GM18858 (cell line): ENCODE measurements around the gene KRTCAP3.
A peak's percentile ranks its signal among the peaks of the same experiment; 100 is the strongest.
"Not testable (repeated sequence)": the region's sequence is repeated elsewhere in the genome, so short reads cannot be mapped to it uniquely, and the experiment has no call there.

ENCODE experiments used
- ATAC-seq: cut with Tn5 transposase; IDR thresholded peaks from one replicate; pipeline ENCODE4 v1.9.1; 2021; ENCODE audit not compliant: unreplicated experiment

KRTCAP3 gene, protein sequence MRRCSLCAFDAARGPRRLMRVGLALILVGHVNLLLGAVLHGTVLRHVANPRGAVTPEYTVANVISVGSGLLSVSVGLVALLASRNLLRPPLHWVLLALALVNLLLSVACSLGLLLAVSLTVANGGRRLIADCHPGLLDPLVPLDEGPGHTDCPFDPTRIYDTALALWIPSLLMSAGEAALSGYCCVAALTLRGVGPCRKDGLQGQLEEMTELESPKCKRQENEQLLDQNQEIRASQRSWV

DNA sequence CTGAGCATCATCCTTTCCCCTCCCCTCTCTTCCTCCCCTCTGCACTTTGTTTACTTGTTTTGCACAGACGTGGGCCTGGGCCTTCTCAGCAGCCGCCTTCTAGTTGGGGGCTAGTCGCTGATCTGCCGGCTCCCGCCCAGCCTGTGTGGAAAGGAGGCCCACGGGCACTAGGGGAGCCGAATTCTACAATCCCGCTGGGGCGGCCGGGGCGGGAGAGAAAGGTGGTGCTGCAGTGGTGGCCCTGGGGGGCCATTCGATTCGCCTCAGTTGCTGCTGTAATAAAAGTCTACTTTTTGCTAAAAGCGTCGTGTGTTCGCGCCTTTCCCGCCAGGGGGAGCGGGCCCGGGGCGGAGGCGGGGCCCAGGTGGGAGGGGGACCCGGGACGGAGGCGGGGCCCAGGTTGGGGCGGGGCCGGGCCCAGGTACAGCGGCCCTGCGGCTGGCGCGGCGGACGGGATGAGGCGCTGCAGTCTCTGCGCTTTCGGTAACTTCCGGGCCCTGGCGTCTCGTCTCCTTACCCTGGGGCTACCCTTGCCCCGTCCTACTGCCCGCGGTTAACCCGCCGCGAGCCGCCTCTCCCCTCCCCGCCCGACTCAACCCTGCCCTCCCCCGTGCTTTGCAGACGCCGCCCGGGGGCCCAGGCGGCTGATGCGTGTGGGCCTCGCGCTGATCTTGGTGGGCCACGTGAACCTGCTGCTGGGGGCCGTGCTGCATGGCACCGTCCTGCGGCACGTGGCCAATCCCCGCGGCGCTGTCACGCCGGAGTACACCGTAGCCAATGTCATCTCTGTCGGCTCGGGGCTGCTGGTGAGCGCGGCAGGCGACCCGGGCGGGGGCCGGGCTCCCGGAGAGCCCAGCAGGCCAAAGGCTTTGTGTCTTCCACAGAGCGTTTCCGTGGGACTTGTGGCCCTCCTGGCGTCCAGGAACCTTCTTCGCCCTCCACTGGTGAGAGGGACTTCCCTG lies at the start of gene KRTCAP3:
TSS of gene KRTCAP3 (plus strand) at position 424 of the 962 bp plus-strand sequence. CDS start at position 456, 32 bp downstream.
- no peak for ATAC-seq

DNA sequence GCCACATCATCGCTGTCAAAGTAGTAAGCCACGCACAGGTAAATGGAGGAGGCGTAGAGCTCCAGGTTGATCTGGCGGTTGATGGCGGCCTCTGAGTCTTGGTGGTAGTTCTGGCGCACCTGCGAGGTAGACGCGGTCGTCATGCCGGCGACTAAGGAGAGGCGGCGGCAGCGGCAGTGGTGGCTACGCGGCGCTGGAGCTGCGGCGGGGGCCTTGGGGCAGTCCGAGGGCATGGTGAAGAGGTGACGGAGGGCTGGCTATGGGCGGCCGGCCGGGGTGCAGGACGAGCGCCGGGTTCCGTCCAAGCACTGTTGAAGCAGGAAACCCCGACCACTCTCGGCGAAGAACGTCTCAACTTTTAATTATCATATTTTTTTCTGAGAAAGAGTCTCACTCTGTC lies 49.0 kb upstream of the KRTCAP3 start:
- ATAC-seq = no peak

DNA sequence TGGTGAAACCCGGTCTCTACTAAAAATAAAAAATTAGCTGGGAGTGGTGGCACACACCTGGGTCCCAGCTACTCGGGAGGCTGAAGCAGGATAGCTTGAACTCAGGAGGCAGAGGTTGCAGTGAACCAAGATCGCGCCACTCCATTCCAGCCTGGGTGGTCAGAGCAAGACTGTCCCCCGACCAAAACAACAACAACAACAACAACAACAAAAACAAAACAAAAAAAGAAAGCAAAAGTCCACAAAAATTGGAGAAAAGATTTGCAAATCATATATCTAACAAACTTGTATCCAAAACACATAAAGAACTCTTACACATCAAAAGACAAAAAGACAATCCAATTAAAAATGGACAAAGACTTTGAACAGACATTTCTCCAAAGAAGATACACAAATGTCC lies 43.2 kb upstream of the KRTCAP3 start:
- no peak for ATAC-seq

DNA sequence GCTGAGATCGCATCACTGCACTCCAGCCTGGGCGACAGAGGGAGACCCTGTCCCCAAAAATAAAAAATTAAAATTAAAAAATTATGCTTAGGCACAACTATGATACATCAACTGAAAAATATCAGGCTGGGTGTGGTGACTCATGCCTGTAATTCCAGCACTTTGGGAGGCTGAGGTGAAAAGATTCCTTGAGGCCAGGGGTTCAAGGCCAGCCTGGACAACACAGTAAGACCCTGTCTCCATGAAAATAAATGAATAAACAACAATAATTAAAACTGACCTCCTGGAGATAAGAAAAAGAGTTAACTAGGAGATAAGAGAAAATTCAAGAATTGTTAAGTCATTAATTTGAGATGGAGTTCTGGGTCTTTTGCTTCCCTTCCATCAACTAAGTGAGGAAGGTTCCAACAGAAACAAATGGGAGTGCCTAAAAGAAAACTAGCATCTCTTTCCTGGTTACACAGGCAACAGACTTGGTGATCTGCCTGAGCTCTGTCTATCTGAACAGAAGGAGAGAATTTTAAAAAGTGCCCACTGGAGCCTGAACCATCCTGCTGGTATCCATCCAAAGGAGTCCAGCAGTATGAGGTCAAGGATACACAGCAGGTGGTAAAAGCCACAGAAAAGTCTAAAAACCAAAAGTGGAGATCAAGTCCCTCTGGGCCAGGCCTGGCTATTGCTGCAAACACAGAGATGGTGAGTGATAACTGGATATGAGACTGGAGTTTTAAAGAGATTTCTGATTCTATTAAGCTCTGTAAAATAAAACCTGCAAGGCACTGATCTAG lies 41.6 kb upstream of the KRTCAP3 start:
- ATAC-seq = no peak

DNA sequence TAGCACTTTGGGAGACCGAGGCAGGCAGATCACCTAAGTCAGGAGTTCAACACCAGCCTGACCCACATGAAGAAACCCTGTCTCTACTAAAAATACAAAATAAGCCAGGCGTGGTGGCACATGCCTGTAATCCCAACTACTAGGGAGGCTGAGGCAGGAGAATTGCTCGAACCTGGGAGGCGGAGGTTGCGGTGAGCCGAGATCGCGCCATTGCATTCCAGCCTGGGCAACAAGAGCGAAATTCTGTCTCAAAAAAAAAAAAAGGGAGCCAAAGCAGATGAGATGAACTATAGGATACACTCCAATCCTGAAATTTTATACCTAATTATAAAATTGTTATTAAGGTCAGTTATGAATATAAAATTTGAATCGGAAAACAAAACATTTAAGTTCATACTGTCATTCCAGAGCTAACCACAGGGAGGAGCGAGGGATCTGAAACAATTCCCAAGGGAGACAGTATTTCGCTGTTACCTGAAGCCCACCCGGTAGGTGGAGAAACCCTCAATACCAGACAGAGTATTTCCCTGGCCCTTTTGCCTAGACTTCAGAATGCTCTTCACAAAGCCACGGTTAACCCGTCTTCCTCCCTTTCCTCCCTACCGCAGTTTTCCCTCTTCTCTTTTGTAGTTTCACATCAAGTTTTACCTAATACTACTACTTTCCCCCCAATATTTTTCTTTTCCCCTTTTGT lies 34.2 kb upstream of the KRTCAP3 start:
- no peak for ATAC-seq

DNA sequence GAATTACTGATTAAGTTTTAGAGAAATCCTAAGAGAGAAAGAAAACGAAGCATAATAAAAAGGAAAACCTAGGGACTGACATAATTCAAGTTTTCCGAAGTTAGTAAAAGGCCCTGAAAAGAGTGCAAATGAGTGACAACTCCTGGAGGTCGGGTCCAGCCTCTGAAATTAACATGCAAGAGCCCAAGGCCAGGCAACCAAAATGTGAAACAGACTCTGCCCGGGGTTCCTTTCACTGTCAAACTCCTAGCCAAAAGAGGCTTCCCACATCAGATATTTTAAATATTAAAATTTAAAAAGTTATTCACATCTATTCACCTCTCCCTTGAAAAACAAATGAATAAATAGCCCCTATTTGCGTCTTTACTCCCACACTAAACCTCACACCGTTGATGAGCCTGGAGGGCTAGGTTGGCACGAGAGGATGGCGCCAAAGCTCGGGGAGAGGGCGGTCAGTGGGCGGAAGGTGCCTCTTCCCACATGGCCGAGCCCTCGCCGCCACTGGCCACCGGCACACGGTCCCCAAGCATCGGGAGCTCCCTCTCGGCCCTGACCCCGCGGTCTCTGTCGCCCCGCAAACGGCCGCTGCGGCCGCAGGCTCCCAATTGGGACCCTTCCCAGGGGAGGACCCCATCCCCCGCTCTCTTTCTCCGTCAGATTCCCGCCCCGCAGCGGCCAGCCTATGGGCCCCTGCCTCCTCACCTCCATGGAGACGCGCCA lies 33.4 kb upstream of the KRTCAP3 start:
- peak; percentile 10 for ATAC-seq

DNA sequence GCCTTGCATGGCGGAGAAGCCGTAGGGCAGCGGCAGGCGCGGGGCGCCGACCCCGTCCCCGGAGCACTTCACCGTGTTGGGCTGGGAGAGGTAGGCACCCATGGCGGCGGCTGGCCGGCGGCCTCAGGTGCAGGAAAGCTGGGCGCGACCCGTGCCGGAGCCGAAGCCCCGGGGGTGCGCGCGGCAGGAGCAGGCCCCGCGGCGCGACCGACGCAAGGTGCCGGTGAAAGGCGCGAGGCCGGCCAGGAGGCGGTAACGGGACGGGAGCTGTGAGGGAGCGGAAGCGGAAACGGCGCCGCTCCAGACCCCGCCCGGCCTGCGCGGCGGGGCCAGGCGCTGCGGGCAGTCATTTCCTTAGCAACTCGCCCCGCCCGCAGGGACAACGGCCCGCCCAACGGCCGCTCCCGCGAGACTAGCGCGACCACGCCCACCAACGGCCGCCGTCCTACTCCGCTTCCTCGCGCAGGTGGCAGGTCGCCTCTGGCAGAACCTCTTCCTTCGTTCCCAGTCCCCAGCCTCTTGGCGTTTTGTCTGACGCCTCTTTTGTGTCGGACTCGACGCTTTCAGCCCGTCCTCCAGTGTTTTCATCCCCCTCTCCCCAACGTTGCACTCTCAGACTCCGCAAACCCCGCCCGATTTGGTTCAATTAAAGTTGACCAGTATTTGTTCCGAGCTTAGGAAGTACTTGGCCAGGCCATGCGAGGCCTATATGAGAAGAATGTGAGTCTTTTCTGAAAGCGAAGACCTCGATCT lies 32.7 kb upstream of the KRTCAP3 start, which contains the start of gene PPM1G:
TSS of gene PPM1G (minus strand) at position 271 of the 753 bp plus-strand sequence. CDS start at position 102, 169 bp downstream.
- peak; percentile 84 for ATAC-seq

DNA sequence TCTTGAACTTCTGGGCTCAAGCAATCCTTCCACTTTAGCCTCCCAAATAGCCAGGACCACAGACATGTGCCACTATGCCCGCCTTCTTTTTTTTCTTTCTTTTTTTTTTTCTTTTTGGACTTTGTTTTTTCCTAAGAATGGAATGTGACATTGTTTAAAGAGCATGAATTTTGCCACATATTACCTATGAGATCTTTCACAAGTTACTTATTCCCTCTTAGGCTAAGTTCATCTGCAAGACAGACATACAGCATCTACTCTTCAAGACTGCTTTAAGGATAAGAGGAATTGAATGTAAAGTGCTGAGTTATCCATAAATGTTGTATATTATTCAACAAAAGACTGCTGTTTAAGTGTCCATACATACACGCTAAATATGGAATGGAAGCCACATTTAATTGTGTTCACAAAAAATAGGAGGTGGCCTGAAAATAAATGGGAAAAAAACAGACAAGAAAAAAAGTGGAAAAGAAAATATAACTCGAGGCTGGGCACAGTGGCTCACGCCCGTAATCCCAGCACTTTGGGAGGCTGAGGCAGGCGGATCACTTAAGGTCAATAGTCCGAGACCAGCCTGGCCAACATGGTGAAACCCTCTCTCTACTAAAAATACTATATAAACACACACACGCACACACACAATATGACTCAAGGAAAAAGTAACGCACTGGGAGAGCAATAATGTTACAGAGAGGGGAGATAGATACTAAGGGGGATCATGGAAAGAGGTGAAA lies 29.6 kb upstream of the KRTCAP3 start:
- no peak for ATAC-seq

DNA sequence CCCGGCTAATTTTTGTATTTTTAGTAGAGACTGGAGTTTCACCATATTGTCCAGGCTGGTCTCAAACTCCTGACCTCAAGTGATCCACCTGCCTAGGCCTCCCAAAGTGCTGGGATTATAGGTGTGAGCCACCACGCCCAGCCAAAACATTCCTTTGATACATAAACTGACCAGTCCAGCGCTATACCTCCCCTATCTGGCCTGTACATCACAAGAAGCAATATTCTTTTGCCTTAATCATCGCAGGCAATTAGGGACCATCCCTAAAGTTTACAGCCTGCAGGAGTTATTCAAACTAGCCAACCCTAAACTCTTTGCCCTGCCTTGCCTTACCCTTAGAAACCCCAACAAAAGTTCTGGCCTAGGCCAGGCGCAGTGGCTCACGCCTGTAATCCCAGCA lies 26.0 kb upstream of the KRTCAP3 start:
- no peak for ATAC-seq

DNA sequence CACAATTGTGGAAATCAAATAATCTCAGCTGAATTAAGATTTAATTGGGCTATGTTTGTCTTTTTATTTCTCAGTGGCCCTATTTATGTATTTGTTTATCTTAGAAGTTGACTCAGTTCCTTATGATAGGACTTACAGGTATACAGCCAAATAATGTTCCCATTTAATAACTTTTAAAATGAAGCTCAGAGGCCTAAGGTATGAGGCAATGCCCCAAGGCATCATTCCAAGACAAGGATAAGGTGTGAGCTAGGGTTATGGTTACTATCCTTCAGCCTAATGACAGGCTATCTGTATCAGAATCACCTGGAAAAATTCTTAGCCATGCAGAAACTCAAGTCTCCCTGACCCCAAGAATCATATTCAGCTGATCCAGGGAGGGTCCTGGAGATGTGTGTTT lies 21.2 kb upstream of the KRTCAP3 start:
- ATAC-seq = no peak

DNA sequence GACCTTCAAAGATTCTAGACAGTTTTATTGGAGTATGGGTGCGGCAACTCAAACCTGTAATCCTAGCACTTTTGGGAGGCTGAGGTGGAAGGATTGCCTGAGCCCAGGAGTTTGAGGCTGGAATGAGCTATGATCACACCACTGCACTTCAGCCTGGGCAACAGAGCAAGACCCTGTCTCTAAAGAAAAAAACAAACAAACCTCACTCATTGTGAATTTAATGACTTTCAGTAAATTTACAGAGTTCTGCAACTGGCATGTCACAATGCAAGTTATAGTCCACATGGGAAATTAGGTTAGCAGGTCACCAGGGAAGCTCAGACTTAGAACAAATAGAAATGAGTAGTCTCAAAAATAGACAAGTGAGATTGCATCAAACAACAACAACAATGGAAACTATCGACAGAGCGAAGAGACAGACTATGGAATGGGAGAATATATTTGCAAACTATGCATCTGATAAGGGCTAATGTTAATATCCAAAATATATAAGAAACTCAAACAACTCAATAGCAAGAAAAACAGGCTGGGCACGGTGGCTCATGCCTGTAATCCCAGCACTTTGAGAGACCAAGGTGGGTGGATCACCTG lies 20.4 kb upstream of the KRTCAP3 start:
- ATAC-seq = no peak

DNA sequence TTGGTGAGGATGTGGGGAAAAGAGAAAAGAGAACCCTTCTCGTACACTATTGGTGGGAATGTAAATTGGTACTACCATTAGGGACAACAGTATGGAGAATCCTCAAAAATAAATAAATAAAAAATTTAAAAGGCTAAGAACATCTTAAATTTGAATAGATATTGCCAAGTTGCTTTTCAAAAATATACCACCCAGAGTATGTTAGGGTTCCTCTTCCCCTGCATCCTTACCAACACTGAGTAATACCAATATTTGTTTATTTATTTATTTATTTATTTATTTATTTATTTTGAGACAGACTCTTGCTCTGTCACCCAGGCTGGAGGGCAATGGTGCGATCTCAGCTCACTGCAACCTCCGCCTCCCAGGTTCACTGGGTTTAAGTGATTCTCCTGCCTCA lies 19.2 kb upstream of the KRTCAP3 start:
- ATAC-seq = no peak

DNA sequence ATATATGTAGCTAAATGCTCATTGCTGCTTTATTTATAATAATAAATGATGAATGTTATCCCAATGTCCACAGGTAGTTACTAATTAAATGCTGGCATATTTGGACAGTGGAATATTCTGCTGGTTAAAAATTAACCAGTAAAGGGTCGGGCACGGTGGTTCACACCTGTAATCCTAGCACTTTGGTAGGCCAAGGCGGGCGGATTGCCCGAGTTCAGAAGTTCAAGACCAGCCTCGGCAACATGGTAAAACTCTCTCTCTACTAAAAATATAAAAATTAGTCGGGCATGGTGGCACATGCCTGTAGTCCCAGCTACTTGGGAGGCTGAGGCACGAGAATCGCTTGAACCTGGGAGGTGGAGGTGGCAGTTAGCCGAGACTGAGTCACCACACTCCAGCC lies 17.1 kb upstream of the KRTCAP3 start:
- not testable (repeated sequence) for ATAC-seq

DNA sequence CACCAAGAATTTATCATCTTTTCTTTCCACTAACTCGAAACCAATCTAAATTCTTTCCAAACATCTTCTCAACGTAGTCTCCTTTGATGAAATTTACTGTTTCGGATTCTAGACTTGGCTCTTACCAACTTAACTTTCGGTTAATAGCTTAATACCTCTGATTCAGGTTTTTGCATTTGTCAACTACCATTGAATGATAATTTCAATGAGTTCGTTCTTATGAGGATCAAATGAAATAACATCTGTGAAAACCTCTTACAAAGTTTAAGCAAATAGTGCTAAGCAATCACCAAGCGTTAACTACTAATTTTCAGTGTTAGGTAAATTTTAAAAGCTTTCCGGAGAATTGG lies 14.3 kb upstream of the KRTCAP3 start:
- ATAC-seq = no peak

DNA sequence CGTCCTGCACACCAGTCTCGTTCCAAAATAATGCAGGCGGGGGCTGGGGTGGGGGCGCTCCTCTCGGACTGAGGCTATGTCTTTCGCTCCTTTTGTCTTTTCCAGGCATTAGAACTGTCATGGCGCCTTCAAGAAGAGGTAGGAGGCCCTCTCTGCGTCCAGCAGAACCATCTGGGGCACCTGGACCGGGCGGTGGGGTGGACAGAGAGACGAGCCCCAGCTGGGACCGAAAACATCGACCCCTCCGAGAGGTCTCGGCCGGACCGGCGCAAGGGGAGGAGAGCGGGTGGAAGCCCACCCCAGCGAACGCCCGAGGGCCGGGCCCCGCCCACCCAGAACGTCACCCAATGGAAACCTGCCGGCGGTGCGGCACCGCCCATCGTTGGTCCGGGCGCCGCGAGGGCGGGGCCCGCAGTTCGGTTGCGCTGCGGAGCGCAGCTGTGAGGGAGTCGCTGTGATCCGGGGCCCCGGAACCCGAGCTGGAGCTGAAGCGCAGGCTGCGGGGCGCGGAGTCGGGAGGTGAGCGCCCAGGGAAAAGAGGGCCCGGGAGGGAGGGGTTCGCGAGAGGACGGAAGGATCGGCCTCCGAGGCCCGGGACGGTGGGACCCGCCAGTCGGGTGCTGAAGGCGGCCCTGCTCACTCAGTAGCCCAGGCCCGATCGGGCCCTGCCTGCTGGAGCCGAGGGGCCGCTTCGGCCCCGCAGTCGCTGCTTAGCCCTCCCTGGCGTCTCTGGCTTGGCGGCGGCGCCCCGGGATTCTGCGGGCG lies 13.8 kb upstream of the KRTCAP3 start, which contains the start of gene NRBP1:
TSS of gene NRBP1 (plus strand) at position 419 of the 765 bp plus-strand sequence. CDS start 4,643 bp downstream, outside the sequence.
- ATAC-seq = peak; percentile 79

DNA sequence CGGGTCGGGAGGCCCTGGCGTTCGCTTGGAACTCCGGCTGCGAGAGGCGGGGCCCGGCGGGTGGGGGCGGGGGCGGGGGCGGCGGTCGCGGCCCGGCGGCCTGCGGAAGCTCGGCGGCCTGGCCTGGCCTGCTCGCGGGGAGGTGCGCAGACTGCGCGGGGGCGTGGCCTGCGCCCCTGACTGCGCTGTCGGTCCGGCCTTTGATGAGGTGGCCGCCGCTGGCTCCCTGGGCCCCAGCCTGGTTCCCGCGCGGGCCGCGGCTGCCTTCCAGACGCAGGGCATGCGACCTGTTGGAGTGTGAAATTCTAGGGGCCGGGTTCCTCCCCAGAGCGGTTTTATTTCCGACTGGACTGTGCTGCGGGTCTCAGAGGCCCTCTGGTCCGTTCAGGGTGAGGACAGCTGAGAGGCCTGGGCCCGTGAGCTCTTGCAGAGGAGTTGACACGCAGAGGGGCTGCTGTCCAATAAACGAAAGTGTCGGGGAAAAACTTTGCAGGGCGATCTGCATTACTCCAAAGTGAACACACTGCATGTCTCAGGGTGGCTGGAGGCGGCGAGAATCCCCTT lies 13.1 kb upstream of the KRTCAP3 start:
- ATAC-seq = peak; percentile 55

DNA sequence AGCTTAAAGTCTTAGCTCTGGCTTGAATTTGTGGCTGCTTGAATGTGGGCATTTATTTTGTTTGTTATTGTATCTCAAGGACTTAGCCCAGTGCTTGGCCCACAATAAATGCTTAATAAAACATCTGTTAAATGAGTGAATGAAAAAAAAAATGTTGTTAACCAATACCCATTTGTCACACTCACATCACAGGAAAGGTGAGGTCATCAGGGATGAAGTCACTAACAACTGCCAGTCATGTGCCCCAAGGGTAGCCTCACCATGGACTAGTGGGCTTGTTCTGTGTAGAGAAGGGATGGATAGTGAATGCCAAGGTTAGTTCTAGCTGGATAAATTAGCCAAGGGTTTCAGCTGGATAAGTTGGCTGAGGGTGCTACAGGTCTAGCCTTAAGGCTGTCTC lies 10.8 kb upstream of the KRTCAP3 start:
- no peak for ATAC-seq
